Measurements from ENCODE around the gene NBPF3.

DNA sequence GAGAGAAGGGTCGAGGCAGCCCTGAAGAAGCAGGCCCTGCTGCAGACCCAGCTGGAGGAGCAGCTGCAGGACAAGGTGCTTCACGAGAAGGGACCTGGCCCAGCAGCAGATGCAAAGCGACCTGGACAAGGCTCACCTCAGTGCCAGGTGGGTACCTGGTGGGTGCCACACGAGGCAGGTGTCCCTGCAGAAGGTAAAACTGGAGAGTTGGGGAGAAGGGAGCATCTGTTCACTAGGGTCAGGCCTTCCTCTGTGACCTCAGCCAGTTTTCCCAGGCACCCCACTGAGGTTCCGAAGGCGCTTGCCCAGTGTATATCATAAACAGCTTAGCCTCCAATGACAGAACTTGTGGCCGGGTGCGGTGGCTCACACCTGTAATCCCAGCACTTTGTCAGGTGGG is 5.5 kb upstream of the NBPF3 start:
- TF ChIP-seq, protein P1, sequence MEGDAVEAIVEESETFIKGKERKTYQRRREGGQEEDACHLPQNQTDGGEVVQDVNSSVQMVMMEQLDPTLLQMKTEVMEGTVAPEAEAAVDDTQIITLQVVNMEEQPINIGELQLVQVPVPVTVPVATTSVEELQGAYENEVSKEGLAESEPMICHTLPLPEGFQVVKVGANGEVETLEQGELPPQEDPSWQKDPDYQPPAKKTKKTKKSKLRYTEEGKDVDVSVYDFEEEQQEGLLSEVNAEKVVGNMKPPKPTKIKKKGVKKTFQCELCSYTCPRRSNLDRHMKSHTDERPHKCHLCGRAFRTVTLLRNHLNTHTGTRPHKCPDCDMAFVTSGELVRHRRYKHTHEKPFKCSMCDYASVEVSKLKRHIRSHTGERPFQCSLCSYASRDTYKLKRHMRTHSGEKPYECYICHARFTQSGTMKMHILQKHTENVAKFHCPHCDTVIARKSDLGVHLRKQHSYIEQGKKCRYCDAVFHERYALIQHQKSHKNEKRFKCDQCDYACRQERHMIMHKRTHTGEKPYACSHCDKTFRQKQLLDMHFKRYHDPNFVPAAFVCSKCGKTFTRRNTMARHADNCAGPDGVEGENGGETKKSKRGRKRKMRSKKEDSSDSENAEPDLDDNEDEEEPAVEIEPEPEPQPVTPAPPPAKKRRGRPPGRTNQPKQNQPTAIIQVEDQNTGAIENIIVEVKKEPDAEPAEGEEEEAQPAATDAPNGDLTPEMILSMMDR (conservative IDR thresholded peaks at IDR 0.05; ENCODE audit: low read length) = no peak
- TF ChIP-seq EZH2phosphoT487 (IDR thresholded peaks at IDR 0.05; ENCODE audit: borderline replicate concordance, low read depth, low read length) = no peak

Data from OCI-LY7 (cell line).